GM12878 (cell line): ENCODE measurements around the gene MPRIP. TPM values are rescaled to one million over a fixed set of nuclear protein-coding genes. Genes with fewer than 3 reads are reported as not detected.

ENCODE experiments used
- ATAC-seq: fragments of 200-7000 bp; cut with Tn5 transposase; 3 replicates; pipeline ENCODE4 v1.9.1; 2020; ENCODE audit warnings: mild to moderate bottlenecking, moderate library complexity
- BruUV-seq: library from RNA; stranded (reverse); fragments of 400-500 nt; replicated peaks from 2 replicates; lab custom pipeline; 2021; lab: Mats Ljungman, UMichigan
- CTCF ChIA-PET: fragments of 300-600 bp; sonication (Branson Sonifier 250); formaldehyde crosslinking; extraction: SDS; loops from one replicate; lab custom pipeline; 2021; ENCODE audit warnings: inconsistent platforms; lab: Yijun Ruan, JAX
- POLR2A ChIA-PET: fragments of 350-600 bp; formaldehyde crosslinking; extraction: SDS; loops from one replicate; lab custom pipeline; 2021; ENCODE audit warnings: inconsistent platforms; lab: Charles Lee
- RAD21 ChIA-PET: fragments of 300-600 bp; sonication (Branson Sonifier 250); formaldehyde crosslinking; loops from one replicate; lab custom pipeline; 2023; ENCODE audit warnings: antibody characterized with exemption; ENCODE audit not compliant: unreplicated experiment; lab: Charles Lee
- SMC1A ChIA-PET: fragments of 300-600 bp; sonication (Branson Sonifier 250); formaldehyde crosslinking; loops from one replicate; lab custom pipeline; 2023; ENCODE audit not compliant: unreplicated experiment, uncharacterized antibody; lab: Charles Lee
- DNase-seq: peaks from one replicate; pipeline ENCODE4 v3.0.0-alpha.2; 2011; ENCODE audit warnings: low read depth, low spot score
- FAIRE-seq: peaks from 3 replicates; lab custom pipeline; 2011; peaks lifted over from hg19 to GRCh38; lab: Jason Lieb, UNC
- H2AFZ ChIP-seq: 2 replicates; pipeline ENCODE4 v1.6.0; 2011; ENCODE audit warnings: low read depth, low read length, control low read depth; ENCODE audit not compliant: control insufficient read depth
- H3K27ac ChIP-seq: 2 replicates; pipeline ENCODE4 v1.5.1; 2011; ENCODE audit warnings: control low read depth; ENCODE audit not compliant: control insufficient read depth, insufficient read depth
- H3K27me3 ChIP-seq, 2 experiments: replicated peaks in 1 of 2; 2 replicates each; pipeline versions ENCODE4 v1.6.0 to v1.6.1; 2011; ENCODE audit warnings: low read length in 1 of 2; ENCODE audit not compliant: control insufficient read depth in 2 of 2, insufficient read depth in 2 of 2
- H3K36me3 ChIP-seq, 2 experiments: 2 replicates each; pipeline ENCODE4 v1.5.1; 2011; ENCODE audit warnings: low read length in 1 of 2; ENCODE audit not compliant: control insufficient read depth in 2 of 2, insufficient read depth in 2 of 2
- H3K4me1 ChIP-seq: 2 replicates; pipeline ENCODE4 v1.6.1; 2011; ENCODE audit warnings: mild to moderate bottlenecking, low read length, moderate library complexity, mixed read lengths; ENCODE audit not compliant: control insufficient read depth, insufficient read depth
- H3K4me2 ChIP-seq: 2 replicates; pipeline ENCODE4 v1.6.0; 2011; ENCODE audit warnings: control low read depth; ENCODE audit not compliant: control insufficient read depth, insufficient read depth
- H3K4me3 ChIP-seq: fragments of 200-600 bp; sonication (generic); 2 replicates; pipeline ENCODE4 v1.5.1; 2016
- H3K79me2 ChIP-seq: 2 replicates; pipeline ENCODE4 v1.6.0; 2011; ENCODE audit warnings: low read length; ENCODE audit not compliant: control insufficient read depth, insufficient read depth
- H3K9ac ChIP-seq: 2 replicates; pipeline ENCODE4 v1.8.0; 2011; ENCODE audit warnings: low read length, control low read depth, mixed read lengths; ENCODE audit not compliant: control insufficient read depth, insufficient read depth
- H3K9me3 ChIP-seq: replicated peaks from 3 replicates; pipeline ENCODE4 v1.5.1; 2011; ENCODE audit warnings: mild to moderate bottlenecking, low read length; ENCODE audit not compliant: control insufficient read depth, insufficient read depth
- H4K20me1 ChIP-seq: 2 replicates; pipeline ENCODE4 v1.6.0; 2011; ENCODE audit not compliant: control insufficient read depth, insufficient read depth
- CBX5 ChIP-seq: sonication (generic); IDR thresholded peaks from 2 replicates; pipeline ENCODE4 v1.6.1; 2016; ENCODE audit warnings: low read depth, moderate library complexity, mild to moderate bottlenecking, inconsistent platforms
- HDAC6 ChIP-seq: fragments of 200-600 bp; sonication (generic); IDR thresholded peaks from one replicate; pipeline ENCODE4 v1.8.0; 2017; ENCODE audit warnings: antibody characterized with exemption; ENCODE audit not compliant: unreplicated experiment
- IRF5 ChIP-seq: fragments of 450-650 bp; IDR thresholded peaks from 2 replicates; pipeline ENCODE4 v1.6.1; 2017; ENCODE audit warnings: borderline replicate concordance
- NRF1 ChIP-seq: conservative IDR thresholded peaks from 2 replicates; pipeline ENCODE4 v1.6.1; 2011; ENCODE audit warnings: mild to moderate bottlenecking, low read depth, low read length, improper control_type of control experiment
- POLR2A ChIP-seq: IDR thresholded peaks from 2 replicates; pipeline ENCODE4 v1.6.1; 2011; ENCODE audit warnings: low read depth, mild to moderate bottlenecking, low read length
- SIN3A ChIP-seq: IDR thresholded peaks from 2 replicates; pipeline ENCODE4 v1.6.1; 2012; ENCODE audit warnings: low read depth, low read length, improper control_type of control experiment
- YY1 ChIP-seq: IDR thresholded peaks from 2 replicates; pipeline ENCODE4 v1.6.1; 2011; ENCODE audit warnings: low read depth, mild to moderate bottlenecking, low read length
- WGBS: methylation state at CpG from one replicate; pipeline ENCODE4 v1.1.6; 2016; ENCODE audit warnings: low lambda C conversion rate; ENCODE audit not compliant: insufficient replicate concordance, insufficient coverage; ENCODE audit errors: missing lambda C conversion rate; 5-methylcytosine and 5-hydroxymethylcytosine counted together
- in situ Hi-C: fragments of 300-500 bp; cut with MboI; formaldehyde crosslinking; loops from 9 replicates; pipeline ENCODE4 v1.14.3; 2018; ENCODE audit warnings: mixed read lengths
- intact Hi-C: fragments of 100-400 bp; cut with micrococcal nuclease; formaldehyde crosslinking; loops from one replicate; pipeline ENCODE4 v1.14.2; 2022; ENCODE audit not compliant: unreplicated experiment
- polyA plus RNA-seq, 11 experiments: library from polyadenylated mRNA; depleted of rRNA in 4 of 11; unstranded in 6 of 11; stranded (reverse) in 5 of 11; fragments of >200 nt; fragmentation: Nextera tagmentation in 4 of 11; fragmentation: Illumina TruSeq in 1 of 11; extraction: Ambion mirVana in 4 of 11; extraction: Trizol in 1 of 11; gene quantifications; 1 replicate in 1 of 11; 2 replicates in 10 of 11; pipeline versions ENCODE4 v1.2.1 to v1.2.3, GENCODE V29; 2011 to 2016; ENCODE audit warnings: inconsistent platforms in 2 of 11, missing spikeins in 2 of 11, low read depth in 1 of 11
- total RNA-seq, 4 experiments: library from RNA; depleted of rRNA in 3 of 4; stranded (reverse); fragments of >200 nt in 3 of 4; fragmentation: Illumina TruSeq in 1 of 4; extraction: Trizol in 1 of 4; gene quantifications; 2 replicates each; pipeline versions ENCODE4 v1.2.1 to v1.2.3, GENCODE V29; 2013 to 2021

The MPRIP gene
- total and polyA plus RNA-seq, 10 of the 15 experiments (the other 5 are each of a cell fraction or from before 2014, with no cell fraction given), result 16.5 to 168 (median 71.7) TPM

- Histone ChIP-seq H3K9me3 (no peaks in the 10 kb centered on the region), H2AFZ (no peak overlapping the region), H4K20me1 (no peaks in the 10 kb centered on the region), H3K4me3 (no peak overlapping the region), H3K36me3 (peaks cover 9 to 31% of the 10 kb centered on the region in 2 experiments; a peak in 3 of 4 replicates), H3K27ac (no peak overlapping the region), H3K4me1 (no peaks in the 10 kb centered on the region), H3K9ac (no peak overlapping the region), H3K27me3 (no peaks in the 10 kb centered on the region), H3K4me2 (no peak overlapping the region), H3K79me2 (no peaks in the 10 kb centered on the region)
- in situ Hi-C loops (no loop called here), intact Hi-C loops (no loop called here)
- TF ChIP-seq SIN3A (no peak), YY1 (no peak), CBX5 (no peak), POLR2A (no peak), IRF5 (no peak), NRF1 (no peak)
- ChIA-PET POLR2A (no interaction called here), SMC1A (interaction anchor here (1.1 kb wide), 1 partner anchor 29 kb away, joined by 3 read pairs; no protein-coding TSS in a partner anchor), CTCF (interaction anchor here (0.6 kb wide), 1 partner anchor 53 kb away, joined by 3 read pairs; no protein-coding TSS in a partner anchor), RAD21 (no interaction called here)
- BruUV-seq, result no TSS peak
- FAIRE-seq (no peak), ATAC-seq (no peak), DNase-seq (no peak)
- WGBS, result 87% methylated on average over 8 of the region's 8 CpGs
These were observed 124.2 kb downstream of the MPRIP start for GRCh38 chr17:17166446-17166845.

GRCh38 chr17:17167356-17167755 lies 125.1 kb downstream of the MPRIP start:
- H3K4me3 ChIP-seq, result no peak overlapping the region
- SMC1A ChIA-PET, result interaction anchor here (1.1 kb wide), 1 partner anchor 28 kb away, joined by 3 read pairs; no protein-coding TSS in a partner anchor
- in situ Hi-C loops (no loop called here), intact Hi-C loops (no loop called here)
- no peak overlapping the region for H3K9ac ChIP-seq
- DNase-seq, result no peak
- H3K4me1 ChIP-seq, result no peaks in the 10 kb centered on the region
- H3K36me3 ChIP-seq, result peaks cover 9 to 27% of the 10 kb centered on the region in 2 experiments; a peak in 3 of 4 replicates
- BruUV-seq, result no TSS peak
- CTCF ChIA-PET, result no interaction called here
- TF ChIP-seq HDAC6, result no peak
- TF ChIP-seq, all 136 proteins: peak for 0
- H3K79me2 ChIP-seq, result no peaks in the 10 kb centered on the region
- H3K4me2 ChIP-seq, result no peak overlapping the region
- no peak for ATAC-seq
- H4K20me1 ChIP-seq, result no peaks in the 10 kb centered on the region
- no peak overlapping the region for H3K27ac ChIP-seq
- H3K27me3 ChIP-seq, result no peaks in the 10 kb centered on the region
- H3K9me3 ChIP-seq, result no peaks in the 10 kb centered on the region
- no peak for FAIRE-seq
- ChIA-PET RAD21 (no interaction called here), POLR2A (interaction anchor here (0.5 kb wide), 1 partner anchor 781 kb away, joined by 7 read pairs; no protein-coding TSS in a partner anchor)
- WGBS, result 99% methylated on average over 10 of the region's 10 CpGs
- no peak overlapping the region for H2AFZ ChIP-seq
